Measurements from ENCODE around the gene FCRLA. TPM values are rescaled to one million over a fixed set of nuclear protein-coding genes. Genes with fewer than 3 reads are reported as not detected.

FCRLA gene
- total RNA-seq, 1 donor from 2014 or later: 0.32 TPM

DNA sequence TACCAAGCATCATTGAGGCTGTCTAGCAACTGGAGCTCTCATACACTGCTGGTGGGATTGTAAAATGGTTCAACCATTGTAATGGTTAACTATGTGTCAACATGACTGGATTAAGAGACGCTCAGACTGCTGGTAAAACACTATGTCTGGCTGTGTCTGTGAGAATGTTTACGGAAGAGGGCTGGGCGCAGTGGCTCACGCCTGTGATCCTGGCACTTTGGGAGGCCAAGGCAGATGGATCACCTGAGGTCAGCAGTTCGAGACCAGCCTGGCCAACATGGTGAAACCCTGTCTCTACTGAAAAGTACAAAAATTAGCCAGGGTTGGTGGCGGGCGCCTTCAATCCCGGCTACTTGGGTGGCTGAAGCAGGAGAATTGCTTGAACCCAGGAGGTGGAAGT lies 4.8 kb upstream of the FCRLA start:
- H3K27me3 ChIP-seq: no peaks in the 10 kb centered on the region
- no peak overlapping the region for H3K27ac ChIP-seq
- DNase-seq (no peak), ATAC-seq (no peak)
- no peaks in the 10 kb centered on the region for H3K36me3 ChIP-seq
- TF ChIP-seq, protein P1, sequence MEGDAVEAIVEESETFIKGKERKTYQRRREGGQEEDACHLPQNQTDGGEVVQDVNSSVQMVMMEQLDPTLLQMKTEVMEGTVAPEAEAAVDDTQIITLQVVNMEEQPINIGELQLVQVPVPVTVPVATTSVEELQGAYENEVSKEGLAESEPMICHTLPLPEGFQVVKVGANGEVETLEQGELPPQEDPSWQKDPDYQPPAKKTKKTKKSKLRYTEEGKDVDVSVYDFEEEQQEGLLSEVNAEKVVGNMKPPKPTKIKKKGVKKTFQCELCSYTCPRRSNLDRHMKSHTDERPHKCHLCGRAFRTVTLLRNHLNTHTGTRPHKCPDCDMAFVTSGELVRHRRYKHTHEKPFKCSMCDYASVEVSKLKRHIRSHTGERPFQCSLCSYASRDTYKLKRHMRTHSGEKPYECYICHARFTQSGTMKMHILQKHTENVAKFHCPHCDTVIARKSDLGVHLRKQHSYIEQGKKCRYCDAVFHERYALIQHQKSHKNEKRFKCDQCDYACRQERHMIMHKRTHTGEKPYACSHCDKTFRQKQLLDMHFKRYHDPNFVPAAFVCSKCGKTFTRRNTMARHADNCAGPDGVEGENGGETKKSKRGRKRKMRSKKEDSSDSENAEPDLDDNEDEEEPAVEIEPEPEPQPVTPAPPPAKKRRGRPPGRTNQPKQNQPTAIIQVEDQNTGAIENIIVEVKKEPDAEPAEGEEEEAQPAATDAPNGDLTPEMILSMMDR (IDR thresholded peaks at IDR 0.05): no peak
- H3K9me3 ChIP-seq: no peaks in the 10 kb centered on the region
- H3K4me1 ChIP-seq: no peaks in the 10 kb centered on the region
- H3K4me3 ChIP-seq: no peak overlapping the region
- intact Hi-C loops (cut with DNase I): no loop called here

DNA sequence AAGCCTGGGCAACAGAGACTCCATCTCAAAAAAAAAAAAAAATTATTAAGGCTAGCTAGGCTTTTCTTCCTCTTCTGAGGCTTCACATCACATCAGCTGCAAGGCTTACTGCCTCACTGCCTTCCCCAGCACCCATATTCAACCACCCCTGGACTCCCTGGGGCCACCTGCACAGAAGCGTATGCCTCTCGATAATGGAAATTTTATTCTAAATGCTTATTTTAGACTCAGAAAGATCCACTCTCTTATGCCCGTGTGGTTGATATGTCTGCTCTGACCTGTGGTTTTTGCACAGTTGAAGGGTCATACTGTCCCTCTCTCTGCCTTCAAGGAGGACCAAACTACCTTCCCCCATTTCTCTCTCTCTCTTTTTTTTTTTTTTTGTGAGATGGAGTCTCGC lies 1.5 kb upstream of the FCRLA start:
- Histone ChIP-seq H3K27ac (no peak overlapping the region), H3K9me3 (no peaks in the 10 kb centered on the region), H3K27me3 (no peaks in the 10 kb centered on the region), H3K36me3 (no peaks in the 10 kb centered on the region), H3K4me3 (no peak overlapping the region), H3K4me1 (no peaks in the 10 kb centered on the region)
- TF ChIP-seq, protein P1 (IDR thresholded peaks at IDR 0.05): no peak
- DNase-seq (no peak), ATAC-seq (no peak)
- intact Hi-C loops (cut with DNase I): no loop called here

DNA sequence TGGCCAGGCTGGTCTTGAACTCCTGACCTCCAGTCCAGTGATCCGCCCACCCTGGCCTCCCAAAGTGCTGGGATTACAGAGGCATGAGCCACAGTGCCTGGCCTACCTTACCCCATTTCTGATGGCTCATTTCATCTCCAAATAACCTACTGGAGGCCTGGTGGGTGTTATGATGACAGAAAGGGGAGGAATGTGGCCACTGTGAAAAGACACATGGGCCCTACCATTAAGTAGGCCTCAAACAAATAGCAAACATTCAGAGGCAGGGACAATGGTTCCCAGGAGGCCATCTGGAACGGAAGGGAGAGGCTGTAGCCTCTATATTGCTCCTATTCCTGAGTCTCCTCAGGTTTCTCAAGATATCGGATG lies 932 bp upstream of the FCRLA start:
- intact Hi-C loops (cut with DNase I): no loop called here

GRCh38 chr1:161707503-161707902 lies 474 bp downstream of the FCRLA start:
- no peaks in the 10 kb centered on the region for H3K27me3 ChIP-seq
- ATAC-seq: no peak

More for the DNA sequence above, 932 bp upstream of the FCRLA start:
- DNase-seq (no peak), ATAC-seq (no peak)
- Histone ChIP-seq H3K36me3 (no peaks in the 10 kb centered on the region), H3K27me3 (no peaks in the 10 kb centered on the region), H3K9me3 (no peaks in the 10 kb centered on the region), H3K27ac (no peak overlapping the region), H3K4me1 (no peaks in the 10 kb centered on the region), H3K4me3 (no peak overlapping the region)
- TF ChIP-seq, protein P1 (IDR thresholded peaks at IDR 0.05): no peak

GRCh38 chr1:161709373-161709772 lies 2.3 kb downstream of the FCRLA start:
- Histone ChIP-seq H3K4me3 (no peak overlapping the region), H3K27me3 (no peaks in the 10 kb centered on the region), H3K36me3 (no peaks in the 10 kb centered on the region), H3K4me1 (no peaks in the 10 kb centered on the region), H3K27ac (no peak overlapping the region), H3K9me3 (no peaks in the 10 kb centered on the region)
- intact Hi-C loops (cut with DNase I): no loop called here
- no peak for ATAC-seq
- TF ChIP-seq, protein P1 (IDR thresholded peaks at IDR 0.05): no peak
- DNase-seq: no peak

More at GRCh38 chr1:161707503-161707902, 474 bp downstream of the FCRLA start:
- TF ChIP-seq, protein P1 (IDR thresholded peaks at IDR 0.05): no peak
- Histone ChIP-seq H3K9me3 (no peaks in the 10 kb centered on the region), H3K4me3 (no peak overlapping the region), H3K36me3 (no peaks in the 10 kb centered on the region), H3K4me1 (no peaks in the 10 kb centered on the region), H3K27ac (no peak overlapping the region)
- DNase-seq: no peak
- intact Hi-C loops (cut with DNase I): no loop called here

DNA sequence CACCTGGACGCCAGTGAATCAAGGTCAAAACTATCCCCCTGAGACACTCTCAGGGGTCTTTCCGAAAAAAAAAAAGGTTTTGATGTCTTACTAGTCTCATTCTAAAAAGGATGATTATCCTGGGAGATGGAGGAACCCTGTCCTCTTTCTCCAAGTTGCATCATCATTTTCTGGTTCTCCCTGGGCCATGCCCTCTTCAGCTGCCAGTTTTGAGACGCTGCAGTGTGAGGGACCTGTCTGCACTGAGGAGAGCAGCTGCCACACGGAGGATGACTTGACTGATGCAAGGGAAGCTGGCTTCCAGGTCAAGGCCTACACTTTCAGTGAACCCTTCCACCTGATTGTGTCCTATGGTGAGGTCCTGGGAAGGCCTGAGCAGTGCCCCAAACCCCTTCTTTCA lies 3.5 kb downstream of the FCRLA start:
- H3K36me3 ChIP-seq: no peaks in the 10 kb centered on the region
- H3K27me3 ChIP-seq: no peaks in the 10 kb centered on the region
- intact Hi-C loops (cut with DNase I): no loop called here
- H3K4me1 ChIP-seq: no peaks in the 10 kb centered on the region
- no peaks in the 10 kb centered on the region for H3K9me3 ChIP-seq
- no peak overlapping the region for H3K27ac ChIP-seq
- TF ChIP-seq, protein P1 (IDR thresholded peaks at IDR 0.05): no peak
- ATAC-seq (no peak), DNase-seq (no peak)
- H3K4me3 ChIP-seq: no peak overlapping the region
